Osteoblast (primary cell): Measurements from ENCODE around the gene CEACAM20. TPM values are rescaled to one million over a fixed set of nuclear protein-coding genes. Genes with fewer than 3 reads are reported as not detected.

Experiments
- DNase-seq: peaks from one replicate; pipeline ENCODE4 v3.0.0; 2011; ENCODE audit warnings: low spot score, mixed read lengths; ENCODE audit not compliant: insufficient read length; ENCODE audit errors: missing footprints
- H2AFZ ChIP-seq: 2 replicates; pipeline ENCODE4 v1.6.0; 2011; ENCODE audit warnings: mild to moderate bottlenecking, low read length
- H3K27ac ChIP-seq: 2 replicates; pipeline ENCODE4 v1.5.1; 2011; ENCODE audit warnings: mild to moderate bottlenecking, low read depth, low read length, moderate library complexity
- H3K27me3 ChIP-seq: 2 replicates; pipeline ENCODE4 v1.6.0; 2012; ENCODE audit warnings: mild to moderate bottlenecking, control low read depth, inconsistent platforms, low read length, moderate library complexity; ENCODE audit not compliant: insufficient read depth
- H3K36me3 ChIP-seq: 2 replicates; pipeline ENCODE4 v1.5.1; 2011; ENCODE audit warnings: mild to moderate bottlenecking, low read length, control low read depth, moderate library complexity; ENCODE audit not compliant: insufficient read depth
- H3K4me1 ChIP-seq: 2 replicates; pipeline ENCODE4 v1.5.1; 2011; ENCODE audit warnings: mild to moderate bottlenecking, low read length, control low read depth, moderate library complexity; ENCODE audit not compliant: insufficient read depth
- H3K4me2 ChIP-seq: 2 replicates; pipeline ENCODE4 v1.6.0; 2011; ENCODE audit warnings: mild to moderate bottlenecking, low read length; ENCODE audit not compliant: insufficient read depth
- H3K4me3 ChIP-seq: fragments of 200-600 bp; sonication (generic); 3 replicates; pipeline ENCODE4 v1.5.1; 2012; ENCODE audit warnings: mild to moderate bottlenecking, low read length, inconsistent platforms; ENCODE audit not compliant: insufficient read depth
- H3K79me2 ChIP-seq: 2 replicates; pipeline ENCODE4 v1.6.0; 2012; ENCODE audit warnings: mild to moderate bottlenecking, low read length, control low read depth, inconsistent platforms; ENCODE audit not compliant: insufficient read depth
- H3K9me3 ChIP-seq: 2 replicates; pipeline ENCODE4 v1.5.1; 2011; ENCODE audit warnings: low read depth, low read length, control low read depth
- H4K20me1 ChIP-seq: 2 replicates; pipeline ENCODE4 v1.6.0; 2012; ENCODE audit warnings: mild to moderate bottlenecking, low read length, control low read depth; ENCODE audit not compliant: insufficient read depth
- CTCF ChIP-seq: IDR thresholded peaks from 2 replicates; pipeline ENCODE4 v1.5.1; 2011; ENCODE audit warnings: mild to moderate bottlenecking, low read depth, low read length, moderate library complexity; ENCODE audit errors: extremely low read depth
- total RNA-seq: library from RNA; depleted of rRNA; stranded (reverse); fragments of >200 nt; gene quantifications from 2 replicates; pipeline ENCODE4 v1.2.3, GENCODE V29; 2012

The CEACAM20 gene
- total RNA-seq, 1 donor, result not detected

- Histone ChIP-seq H3K27ac (no peak overlapping the region), H3K4me1 (no peaks in the 10 kb centered on the region), H3K27me3 (no peaks in the 10 kb centered on the region), H3K4me3 (no peak overlapping the region), H3K36me3 (no peaks in the 10 kb centered on the region), H2AFZ (no peak overlapping the region), H4K20me1 (no peaks in the 10 kb centered on the region), H3K4me2 (no peak overlapping the region), H3K9me3 (no peaks in the 10 kb centered on the region), H3K79me2 (no peaks in the 10 kb centered on the region)
- DNase-seq, result no peak
- no peak for TF ChIP-seq CTCF
Observed at GRCh38 chr19:44521370-44521769, 8.1 kb downstream of the CEACAM20 start.

GRCh38 chr19:44517146-44517545, 12.3 kb downstream of the CEACAM20 start:
- Histone ChIP-seq H3K4me3 (no peak overlapping the region), H3K27me3 (no peaks in the 10 kb centered on the region), H3K4me2 (no peak overlapping the region), H3K27ac (no peak overlapping the region), H4K20me1 (no peaks in the 10 kb centered on the region), H3K79me2 (no peaks in the 10 kb centered on the region), H3K4me1 (no peaks in the 10 kb centered on the region), H3K36me3 (no peaks in the 10 kb centered on the region), H3K9me3 (no peaks in the 10 kb centered on the region), H2AFZ (no peak overlapping the region)
- TF ChIP-seq CTCF, result no peak
- no peak for DNase-seq

- Histone ChIP-seq H3K4me1 (no peaks in the 10 kb centered on the region), H3K27ac (no peak overlapping the region), H3K9me3 (no peaks in the 10 kb centered on the region), H3K36me3 (no peaks in the 10 kb centered on the region), H3K79me2 (no peaks in the 10 kb centered on the region), H2AFZ (no peak overlapping the region), H3K4me3 (no peak overlapping the region), H3K4me2 (no peak overlapping the region), H4K20me1 (no peaks in the 10 kb centered on the region), H3K27me3 (no peaks in the 10 kb centered on the region)
- no peak for DNase-seq
- TF ChIP-seq CTCF, result no peak
Observed at GRCh38 chr19:44515907-44516306, 13.6 kb downstream of the CEACAM20 start.

GRCh38 chr19:44515031-44515430, 14.4 kb downstream of the CEACAM20 start:
- H3K4me3 ChIP-seq, result no peak overlapping the region
- no peaks in the 10 kb centered on the region for H3K79me2 ChIP-seq
- no peak for TF ChIP-seq CTCF
- H3K4me2 ChIP-seq, result no peak overlapping the region
- H3K4me1 ChIP-seq, result no peaks in the 10 kb centered on the region
- no peaks in the 10 kb centered on the region for H3K36me3 ChIP-seq
- H3K27me3 ChIP-seq, result no peaks in the 10 kb centered on the region
- no peak for DNase-seq
- H3K27ac ChIP-seq, result no peak overlapping the region
- no peak overlapping the region for H2AFZ ChIP-seq
- no peaks in the 10 kb centered on the region for H4K20me1 ChIP-seq
- H3K9me3 ChIP-seq, result no peaks in the 10 kb centered on the region
